GM21786 (cell line): ENCODE data around the gene RNF40.

Experiments used
- ATAC-seq: cut with Tn5 transposase; IDR thresholded peaks from one replicate; pipeline ENCODE4 v1.9.1; 2021; ENCODE audit not compliant: unreplicated experiment

Gene RNF40

DNA sequence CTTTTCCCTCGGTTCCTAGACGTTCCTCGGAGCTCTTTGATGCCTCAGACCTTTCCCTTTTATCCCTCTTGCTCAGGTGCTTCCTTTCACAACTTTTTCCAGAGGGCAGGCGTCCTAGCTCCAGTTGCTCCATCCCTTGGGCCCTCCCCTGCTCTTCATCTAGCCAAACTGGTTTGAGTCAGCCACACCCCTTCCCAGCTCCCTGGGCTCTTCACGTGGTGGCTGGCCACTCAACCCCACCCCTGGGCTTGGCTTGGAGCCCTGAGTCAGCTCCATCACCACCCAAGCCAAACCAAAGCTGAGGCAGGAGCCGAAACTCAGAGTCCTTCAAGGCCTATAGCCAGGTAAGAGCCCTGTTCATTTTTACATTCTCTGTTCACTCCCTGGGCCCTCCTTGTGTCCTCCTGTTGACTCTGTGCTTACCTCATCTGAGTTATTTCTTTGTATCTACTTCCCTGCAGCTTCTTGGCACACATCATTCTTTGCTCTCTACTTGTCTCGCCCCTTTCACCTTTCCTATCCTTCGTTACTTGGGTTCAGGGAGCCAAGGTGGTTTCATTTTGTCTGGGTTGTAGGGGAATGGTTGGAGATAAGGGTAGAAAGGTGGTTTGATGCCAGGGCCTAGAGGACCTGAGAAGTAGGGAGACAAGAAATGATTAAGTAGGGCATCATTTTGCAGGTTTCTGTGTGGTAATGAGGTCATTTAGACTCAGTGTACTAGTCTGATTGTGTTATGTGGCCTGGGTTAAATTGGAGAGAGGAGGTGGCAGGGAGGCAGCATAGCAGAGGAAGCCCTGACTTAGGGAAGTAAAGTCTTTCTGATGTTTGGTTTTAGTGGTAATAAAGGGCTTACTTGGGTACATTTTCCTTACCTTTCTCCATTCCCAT lies 21.5 kb upstream of the RNF40 start:
- ATAC-seq = no peak

DNA sequence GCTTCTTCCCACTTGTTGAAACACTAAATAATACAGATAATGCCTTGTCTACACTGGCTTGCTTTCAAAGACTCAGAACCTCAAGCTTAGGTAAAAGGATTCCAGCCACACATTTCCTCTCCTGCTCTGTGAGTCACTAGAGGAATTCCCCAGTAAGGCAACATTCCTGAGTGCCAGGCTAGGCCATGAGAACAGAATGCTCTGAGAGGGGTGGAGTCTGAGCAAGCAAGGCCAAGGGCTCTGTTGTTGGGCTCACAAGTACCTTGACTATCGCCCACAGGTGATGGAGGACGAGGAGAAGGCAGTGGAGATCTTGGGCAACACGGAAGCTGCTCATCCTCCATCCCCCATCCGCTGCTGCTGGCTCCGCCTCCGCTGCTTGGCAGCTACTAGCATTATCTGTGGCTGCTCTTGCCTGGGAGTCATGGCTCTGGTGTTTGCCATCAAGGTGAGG lies 20.6 kb upstream of the RNF40 start:
- ATAC-seq = no peak

DNA sequence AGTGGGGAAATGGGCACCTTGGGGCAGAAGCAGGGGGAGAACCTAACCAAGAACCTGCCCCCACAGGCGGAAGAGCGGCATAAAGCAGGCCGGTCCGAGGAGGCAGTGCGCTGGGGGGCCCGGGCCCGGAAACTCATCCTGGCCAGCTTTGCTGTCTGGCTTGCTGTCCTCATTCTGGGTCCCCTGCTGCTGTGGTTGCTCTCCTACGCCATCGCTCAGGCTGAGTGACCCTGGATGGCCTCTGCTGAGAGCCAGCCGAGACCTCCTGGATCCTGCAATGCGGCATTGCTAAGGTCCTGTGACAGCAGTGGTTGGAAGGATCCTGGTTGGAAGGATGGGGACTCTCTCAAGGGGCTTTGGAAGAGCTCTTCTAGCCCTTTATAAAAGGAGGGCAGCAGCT lies 18.4 kb upstream of the RNF40 start:
- ATAC-seq = no peak

DNA sequence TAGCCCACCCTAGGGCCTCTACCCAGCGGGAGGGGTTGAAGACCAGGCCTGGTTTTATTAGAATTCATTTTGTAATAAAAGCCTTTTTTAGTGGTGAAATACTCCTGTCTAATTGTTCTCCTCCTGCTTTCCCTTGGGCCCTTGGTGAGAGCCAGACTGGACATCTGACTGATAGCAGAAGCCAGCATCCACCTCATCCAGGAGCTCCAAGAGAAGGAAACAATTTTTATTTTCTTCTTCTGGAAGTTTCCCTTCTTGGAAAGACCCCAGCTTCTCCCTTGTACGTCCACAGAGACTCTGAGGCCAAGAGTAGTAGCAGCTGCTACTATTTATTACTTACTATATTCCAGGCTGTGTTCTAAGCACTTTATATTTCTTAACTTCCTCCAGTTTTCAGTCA lies 17.9 kb upstream of the RNF40 start:
- ATAC-seq = no peak

DNA sequence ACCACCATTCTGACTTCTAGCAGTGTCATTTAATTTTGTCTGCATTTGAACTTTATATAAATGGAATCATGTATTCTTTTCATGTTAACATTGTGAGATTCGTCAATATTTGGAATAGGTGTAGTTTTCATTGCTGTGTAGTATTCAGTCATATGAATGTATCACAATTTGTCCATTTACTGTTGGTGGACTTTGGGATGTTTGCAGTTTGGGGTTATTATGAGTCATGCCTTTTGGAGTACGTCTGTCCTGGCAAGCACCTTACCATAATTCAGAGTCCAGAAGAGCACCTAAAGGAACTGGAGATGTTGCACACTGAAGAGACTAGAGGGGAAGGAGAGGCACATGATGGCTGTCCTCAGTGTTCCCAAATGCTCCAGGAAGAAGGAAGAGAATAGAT lies 17.0 kb upstream of the RNF40 start:
- no peak for ATAC-seq

DNA sequence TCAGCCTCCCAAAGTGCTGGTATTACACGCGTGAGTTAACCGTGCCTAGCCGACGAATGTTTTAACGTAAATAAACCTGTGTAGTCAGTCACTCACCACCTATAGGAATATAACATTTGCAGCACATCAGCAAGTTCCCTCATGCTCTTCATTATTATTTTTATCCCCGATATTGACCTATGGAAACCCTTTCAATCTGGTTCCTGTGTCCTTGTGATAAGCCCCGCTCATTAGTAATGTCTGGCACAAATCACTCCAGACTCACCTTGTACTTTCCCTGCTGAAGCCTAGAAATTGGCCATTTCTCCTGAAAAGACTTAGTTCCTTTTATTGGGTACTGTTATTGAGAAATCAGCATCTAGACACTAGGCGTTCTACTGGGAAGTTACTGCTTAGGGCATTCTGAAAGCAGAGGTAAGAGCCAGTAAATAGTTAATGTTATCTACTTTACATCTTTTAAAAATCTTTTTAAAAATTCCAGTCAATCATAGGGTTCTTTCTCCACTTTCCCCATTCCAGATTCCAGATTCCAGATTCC lies 15.4 kb upstream of the RNF40 start:
- ATAC-seq = no peak

DNA sequence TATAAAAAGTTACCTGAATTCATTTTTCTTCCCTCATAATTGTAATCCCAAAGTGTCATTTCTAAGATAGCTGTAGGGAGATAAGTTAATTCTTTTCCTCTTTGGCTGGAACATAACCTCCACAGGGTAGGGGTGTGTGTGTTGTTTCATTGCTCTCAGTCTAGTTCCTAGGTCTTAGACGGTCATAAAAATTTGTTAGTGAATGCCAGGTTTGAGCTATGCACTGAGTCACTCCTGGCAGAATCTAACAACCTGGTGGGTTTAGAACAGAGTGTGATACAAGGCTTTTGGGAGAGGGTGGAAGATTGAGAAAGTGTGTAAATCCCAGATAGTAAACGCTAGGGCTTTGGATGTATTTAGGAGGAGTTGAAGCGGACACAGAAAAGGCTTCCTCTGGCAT lies 14.8 kb upstream of the RNF40 start:
- ATAC-seq = no peak

DNA sequence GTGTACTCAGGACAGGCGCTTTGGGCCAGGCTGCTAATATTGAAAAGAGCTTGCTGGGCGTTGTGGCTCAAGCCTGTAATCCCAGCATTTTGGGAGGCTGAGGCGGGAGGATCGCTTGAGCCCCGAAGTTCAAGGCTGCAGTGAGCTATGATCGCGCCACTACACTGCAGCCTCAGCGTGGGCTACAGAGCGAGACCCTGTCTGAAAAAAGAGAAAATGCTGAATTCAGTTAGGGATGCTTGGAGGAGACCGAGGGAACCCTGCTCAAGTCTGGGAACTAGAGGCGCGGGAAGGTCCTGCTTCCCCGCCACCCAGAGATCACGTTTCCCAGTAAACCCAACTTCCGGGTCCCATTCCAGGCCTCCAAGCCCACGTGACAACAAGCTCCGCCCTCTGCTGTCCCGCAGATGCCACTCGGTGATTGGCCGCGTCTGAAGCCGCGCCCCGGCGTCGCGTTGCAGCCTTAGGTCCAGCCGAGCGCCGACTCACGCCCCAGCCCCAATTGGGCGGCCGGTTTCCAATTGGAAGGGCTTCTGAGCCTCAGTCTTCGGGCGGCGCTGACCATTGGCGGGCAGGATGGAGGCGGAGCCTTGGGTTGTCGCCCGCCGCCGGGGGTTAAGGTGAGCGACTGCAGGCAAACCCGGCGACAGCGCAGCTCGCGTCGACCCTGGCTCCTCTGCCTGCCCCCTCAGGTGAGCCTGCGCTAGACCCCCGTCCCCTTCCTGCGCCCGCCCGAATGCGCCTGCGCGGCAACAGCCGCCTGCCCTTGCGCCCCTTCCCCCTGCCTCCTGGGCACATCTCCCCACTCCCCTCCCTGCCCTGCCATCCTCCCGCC lies 14.1 kb upstream of the RNF40 start, which contains the start of gene PHKG2:
Gene PHKG2 (plus strand): TSS at position 627 of the 835 bp plus-strand sequence. CDS start 396 bp downstream, outside the sequence.
- peak; percentile 96 for ATAC-seq

DNA sequence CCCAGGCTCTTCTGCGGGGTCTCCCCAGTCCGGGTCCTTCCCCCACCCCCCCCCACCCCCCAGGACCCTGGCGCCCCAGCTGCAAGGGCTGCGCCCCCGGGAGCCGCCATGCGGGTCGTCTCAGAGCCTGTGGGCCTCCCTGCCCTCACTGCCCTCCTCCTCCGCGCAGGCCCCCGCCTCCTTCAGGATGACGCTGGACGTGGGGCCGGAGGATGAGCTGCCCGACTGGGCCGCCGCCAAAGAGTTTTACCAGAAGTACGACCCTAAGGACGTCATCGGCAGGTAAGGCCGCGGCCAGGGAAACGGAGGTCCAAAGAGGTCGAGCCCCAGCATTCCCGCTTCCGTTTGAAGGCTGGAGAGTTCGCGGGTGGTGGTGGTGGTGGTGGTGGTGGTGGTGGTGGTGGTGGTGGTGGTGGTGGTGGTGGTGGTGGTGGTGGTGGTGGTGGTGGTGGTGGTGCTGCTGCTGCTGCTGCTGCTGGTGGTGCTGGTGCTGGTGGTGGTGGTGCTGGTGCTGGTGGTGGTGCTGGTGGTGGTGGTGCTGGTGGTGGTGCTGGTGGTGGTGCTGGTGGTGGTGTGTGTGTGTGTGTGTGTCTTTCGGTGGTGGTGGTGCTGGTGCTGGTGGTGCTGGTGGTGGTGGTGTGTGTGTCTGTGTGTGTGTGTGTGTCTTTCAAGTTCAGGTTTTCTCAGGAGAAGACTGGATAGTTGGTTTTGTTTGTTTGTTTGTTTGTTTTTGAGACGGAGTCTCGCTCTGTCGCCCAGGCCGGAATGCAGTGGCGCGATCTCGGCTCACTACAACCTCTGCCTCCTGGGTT lies 13.3 kb upstream of the RNF40 start:
- no peak for ATAC-seq

DNA sequence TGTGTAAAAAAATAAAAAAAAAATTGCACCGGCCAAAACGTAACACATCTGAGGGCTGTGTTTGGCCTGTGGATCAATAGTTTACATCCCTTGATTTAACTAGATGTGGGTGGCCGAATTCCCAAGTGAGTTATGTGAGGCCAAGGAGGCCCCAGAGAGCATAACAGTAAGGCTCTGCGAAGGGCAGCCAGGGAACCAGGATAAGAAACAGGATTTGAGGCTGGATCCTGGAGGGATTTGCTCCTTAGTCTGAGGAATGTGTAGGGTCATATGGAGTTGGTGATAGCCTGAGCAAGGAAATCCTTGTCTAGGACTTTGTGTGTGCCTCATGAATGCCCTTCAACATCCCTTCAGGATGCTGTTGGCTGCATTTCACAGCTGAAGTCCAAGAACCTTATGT lies 11.9 kb upstream of the RNF40 start:
- ATAC-seq = no peak

DNA sequence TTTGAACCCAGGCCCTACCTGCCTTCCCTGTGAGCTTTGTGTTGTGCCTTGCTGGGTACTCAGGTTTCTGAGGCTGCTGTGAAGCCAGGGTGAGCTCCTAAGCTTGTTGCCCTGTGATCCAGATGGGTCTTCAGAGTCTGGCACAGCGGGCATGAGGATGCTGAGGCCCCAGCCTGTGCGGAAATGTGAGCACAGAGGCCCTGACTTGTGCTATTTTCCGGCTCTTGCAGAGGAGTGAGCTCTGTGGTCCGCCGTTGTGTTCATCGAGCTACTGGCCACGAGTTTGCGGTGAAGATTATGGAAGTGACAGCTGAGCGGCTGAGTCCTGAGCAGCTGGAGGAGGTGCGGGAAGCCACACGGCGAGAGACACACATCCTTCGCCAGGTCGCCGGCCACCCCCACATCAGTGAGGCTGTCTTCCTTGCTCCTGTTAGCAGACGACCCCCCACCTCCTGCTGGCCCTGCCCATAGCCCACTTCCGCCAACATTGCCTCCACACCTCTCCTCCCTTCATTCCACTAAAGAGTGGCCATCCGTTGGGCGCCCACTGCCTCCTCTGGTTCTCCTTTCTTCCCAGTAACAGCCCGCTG lies 11.2 kb upstream of the RNF40 start:
- no peak for ATAC-seq

DNA sequence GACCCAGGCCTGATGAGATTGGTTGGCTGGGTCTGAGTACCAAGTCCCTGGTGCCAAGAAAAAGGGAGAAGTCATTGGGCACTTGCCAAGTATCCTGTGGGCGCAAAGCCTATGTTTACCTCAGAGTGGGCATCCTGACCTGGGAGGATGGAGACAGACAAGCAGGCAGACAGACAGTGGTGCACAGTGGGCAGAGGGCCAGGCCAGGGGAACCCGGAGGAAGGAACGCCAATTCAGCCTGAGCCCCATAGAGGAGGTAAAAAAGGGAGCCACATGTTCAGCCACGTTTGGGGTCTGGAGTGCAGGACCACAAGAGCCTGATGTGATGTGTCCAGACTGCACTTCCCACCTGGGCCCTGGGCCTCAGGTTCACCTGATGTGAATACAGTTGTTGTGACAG lies 8.5 kb upstream of the RNF40 start:
- no peak for ATAC-seq

DNA sequence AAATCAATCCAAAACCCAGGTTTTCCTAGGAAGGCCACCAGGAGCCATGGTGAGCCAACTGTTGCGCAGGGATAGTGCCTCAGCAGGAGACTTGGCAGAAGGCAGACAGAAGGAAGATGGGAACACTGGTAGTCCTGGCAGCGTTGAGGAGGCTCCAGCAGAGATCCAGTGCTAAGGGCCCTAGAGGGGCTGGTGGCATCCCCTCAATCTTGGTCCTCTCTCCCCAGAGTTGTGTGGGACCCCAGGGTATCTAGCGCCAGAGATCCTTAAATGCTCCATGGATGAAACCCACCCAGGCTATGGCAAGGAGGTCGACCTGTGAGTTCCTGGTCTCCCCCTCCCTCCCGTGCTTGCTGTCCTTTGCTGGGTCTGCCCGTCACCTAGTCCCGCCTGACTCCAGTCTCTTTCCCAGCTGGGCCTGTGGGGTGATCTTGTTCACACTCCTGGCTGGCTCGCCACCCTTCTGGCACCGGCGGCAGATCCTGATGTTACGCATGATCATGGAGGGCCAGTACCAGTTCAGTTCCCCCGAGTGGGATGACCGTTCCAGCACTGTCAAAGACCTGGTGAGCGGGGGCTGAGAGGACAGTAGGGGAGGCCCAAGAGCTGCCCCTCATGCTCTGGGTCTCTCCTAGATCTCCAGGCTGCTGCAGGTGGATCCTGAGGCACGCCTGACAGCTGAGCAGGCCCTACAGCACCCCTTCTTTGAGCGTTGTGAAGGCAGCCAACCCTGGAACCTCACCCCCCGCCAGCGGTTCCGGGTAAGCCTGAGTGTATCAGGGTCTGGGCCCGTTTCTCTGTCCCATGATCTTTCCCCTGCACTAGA lies 6.0 kb upstream of the RNF40 start:
- ATAC-seq = no peak

DNA sequence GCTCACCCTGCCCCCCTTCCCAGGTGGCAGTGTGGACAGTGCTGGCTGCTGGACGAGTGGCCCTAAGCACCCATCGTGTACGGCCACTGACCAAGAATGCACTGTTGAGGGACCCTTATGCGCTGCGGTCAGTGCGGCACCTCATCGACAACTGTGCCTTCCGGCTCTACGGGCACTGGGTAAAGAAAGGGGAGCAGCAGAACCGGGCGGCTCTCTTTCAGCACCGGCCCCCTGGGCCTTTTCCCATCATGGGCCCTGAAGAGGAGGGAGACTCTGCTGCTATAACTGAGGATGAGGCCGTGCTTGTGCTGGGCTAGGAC lies 5.4 kb upstream of the RNF40 start:
- ATAC-seq = no peak

DNA sequence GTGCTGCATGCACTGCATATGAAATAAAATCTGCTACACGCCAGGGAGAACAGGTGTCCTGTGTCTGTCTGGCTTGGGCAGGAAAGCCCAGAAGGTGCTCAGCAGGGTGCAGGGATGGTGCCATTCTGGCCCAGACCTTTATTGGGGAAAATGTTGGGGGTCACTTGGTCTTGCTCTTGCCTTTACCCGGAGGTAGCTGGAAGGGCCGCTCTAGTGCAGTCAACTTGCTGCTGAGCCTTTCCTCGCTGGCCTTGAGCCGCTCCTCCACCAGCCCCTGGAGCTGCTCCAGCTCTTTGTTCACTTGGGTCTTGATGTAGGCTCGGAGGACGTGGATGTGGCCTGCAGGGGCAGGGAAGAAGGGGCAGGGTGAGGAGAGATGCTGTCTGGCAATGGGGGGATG lies 4.8 kb upstream of the RNF40 start:
- no peak for ATAC-seq

DNA sequence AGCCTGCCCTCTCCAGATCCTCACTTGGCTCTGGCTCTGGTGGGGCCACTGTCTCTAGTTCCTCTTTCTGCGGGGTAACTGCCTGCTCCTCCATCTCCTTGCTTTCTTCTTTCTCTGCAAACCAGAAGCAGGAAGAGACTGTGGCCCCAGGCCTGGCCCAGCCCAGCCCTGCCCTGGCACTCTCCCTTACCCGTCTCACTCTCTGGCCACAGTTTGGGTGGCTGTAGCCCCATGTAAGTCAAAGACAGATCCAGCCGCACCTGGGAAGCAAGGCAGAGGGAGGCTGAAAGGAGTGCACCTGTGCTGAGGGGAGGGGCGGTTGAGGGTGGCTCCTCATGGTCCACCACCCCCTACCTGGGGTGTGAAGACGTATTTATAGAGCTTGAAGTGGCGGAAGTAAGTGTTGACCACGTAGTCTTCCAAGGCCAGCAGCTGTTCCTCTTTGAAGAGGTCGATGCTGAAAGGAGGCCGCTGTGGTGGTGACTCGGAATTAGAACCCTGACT lies 3.1 kb upstream of the RNF40 start:
- no peak for ATAC-seq

DNA sequence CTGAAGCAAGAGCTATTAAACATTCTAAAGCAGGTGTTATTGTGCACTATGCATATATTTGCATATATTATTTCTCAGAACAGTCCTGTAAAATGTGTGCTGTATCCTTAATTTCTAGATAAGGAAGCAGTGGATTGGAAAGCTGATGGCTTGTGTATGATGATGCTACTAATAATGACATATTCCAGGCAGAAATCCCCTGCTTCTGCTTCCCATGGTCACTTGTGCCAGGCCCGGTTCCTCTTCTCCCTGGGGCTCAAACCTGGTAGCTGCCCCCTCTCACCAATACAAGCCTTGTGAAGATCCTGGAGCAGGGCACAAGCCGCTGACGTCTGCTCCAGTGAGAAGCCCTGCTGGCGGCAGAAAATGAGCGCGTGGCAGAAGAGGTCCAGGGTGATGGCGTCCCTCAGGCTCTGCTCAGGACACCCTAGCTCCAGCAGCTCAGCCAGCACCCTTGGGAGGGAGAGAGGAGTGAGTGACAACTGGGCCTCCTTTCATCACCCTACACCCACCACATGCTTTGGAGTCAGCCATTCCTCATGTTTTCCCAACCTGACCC lies 2.0 kb upstream of the RNF40 start:
- ATAC-seq = no peak

DNA sequence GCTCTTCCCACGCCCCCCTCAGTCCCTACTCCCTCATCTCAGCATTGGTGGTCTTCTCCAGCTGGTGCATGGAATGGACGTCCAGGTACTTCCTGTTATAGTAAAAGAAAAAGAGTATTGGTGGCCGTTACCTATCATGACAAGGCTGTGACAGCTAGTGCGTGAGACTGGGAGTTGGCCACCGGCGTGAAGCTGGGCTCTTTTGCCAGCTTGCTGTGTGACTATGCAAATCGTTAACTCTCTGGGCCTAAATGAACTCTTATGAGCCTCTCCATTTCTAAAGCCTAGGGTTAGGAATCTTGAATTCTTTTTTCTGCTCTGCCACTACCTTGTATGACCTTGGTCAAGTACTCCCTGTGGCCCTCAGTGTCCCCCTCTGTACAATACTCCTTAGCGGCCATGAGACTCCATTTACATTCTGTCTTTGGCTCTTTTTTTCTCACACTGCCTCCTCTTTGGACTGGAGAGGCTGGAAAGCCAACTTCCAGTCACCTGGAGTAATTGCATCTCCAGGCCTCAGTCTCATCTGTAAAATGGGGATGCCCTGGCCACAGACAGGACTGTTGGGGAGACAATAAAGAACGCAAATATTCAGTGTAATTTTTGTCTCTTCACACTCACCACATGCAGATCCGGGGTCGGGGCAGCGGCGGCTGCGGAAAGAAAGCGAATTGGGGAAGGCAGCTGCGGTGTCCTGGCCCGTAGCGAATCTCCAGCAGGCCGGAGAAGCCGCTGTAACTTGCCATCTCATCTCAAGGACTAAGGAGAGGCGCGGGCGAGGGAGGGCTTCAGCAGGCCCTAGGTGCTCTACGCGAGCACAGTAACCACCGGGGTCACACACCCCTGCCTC lies 1.3 kb upstream of the RNF40 start:
- ATAC-seq = no peak
